ENCODE data around the gene DR1. TPM values are rescaled to one million over a fixed set of nuclear protein-coding genes. Genes with fewer than 3 reads are reported as not detected.

The DR1 gene
- total and polyA plus RNA-seq, 2 of the 4 experiments (the other 2 are of a cell fraction), result 27.1 to 39.4 TPM

GRCh38 chr1:93354749-93355148 is 9.0 kb downstream of the DR1 start:
- H2AFZ ChIP-seq (replicated peaks; ENCODE audit: low read length, poor library complexity), result no peak overlapping the region
- no peak overlapping the region for H4K5ac ChIP-seq (ENCODE audit: low read depth, low read length)
- H3K4me1 ChIP-seq (ENCODE audit: control insufficient read depth, insufficient read depth, low read length), result 0 out of 2 replicates have a peak, but pooled peaks cover 1% of the 10 kb centered on the region
- H3K9me3 ChIP-seq (ENCODE audit: control insufficient read depth, insufficient read depth, low read length), result no peaks in the 10 kb centered on the region
- no peak overlapping the region for H4K91ac ChIP-seq (ENCODE audit: insufficient read depth, low read depth, low read length)
- no peak overlapping the region for H3K14ac ChIP-seq (replicated peaks; ENCODE audit: low read depth, low read length)
- intact Hi-C loops (cut with micrococcal nuclease), result no loop called here
- no peak overlapping the region for H4K8ac ChIP-seq (ENCODE audit: low read depth in 2 of 2, low read length in 2 of 2)
- CTCF ChIA-PET, result interaction anchor here (0.8 kb wide), 1 partner anchor 31 kb away, joined by 3 read pairs; no protein-coding TSS in a partner anchor
- no peak overlapping the region for H3K4me3 ChIP-seq (ENCODE audit: insufficient read depth, low read depth, low read length)
- H3K27ac ChIP-seq (ENCODE audit: insufficient read depth, low read length), result no peak overlapping the region
- no peak overlapping the region for H2BK5ac ChIP-seq (ENCODE audit: low read depth, low read length, poor library complexity, severe bottlenecking)
- DNase-seq, result no peak
- no peak overlapping the region for H2AK9ac ChIP-seq (replicated peaks; ENCODE audit: low read depth, low read length, poor library complexity)
- peaks cover 11% of the 10 kb centered on the region for H3K9me1 ChIP-seq (ENCODE audit: insufficient read depth, low read length)
- peaks cover 19% of the 10 kb centered on the region for H3K36me3 ChIP-seq (ENCODE audit: control insufficient read depth, insufficient read depth, low read length)
- no peak overlapping the region for H2BK20ac ChIP-seq (ENCODE audit: low read depth, low read length)
- dilution Hi-C loops (cut with HindIII; ENCODE audit: low sequenced_read_pairs, unreplicated experiment), result no loop called here
- H3K56ac ChIP-seq (ENCODE audit: extremely low read depth, insufficient read depth, low read length), result no peak overlapping the region
- no peak overlapping the region for H3K18ac ChIP-seq (ENCODE audit: low read depth, low read length)
- no peak overlapping the region for H2BK15ac ChIP-seq (ENCODE audit: low read depth, low read length)
- H3K79me1 ChIP-seq (ENCODE audit: low read depth in 1 of 2, low read length in 2 of 2), result peaks cover 25 to 53% of the 10 kb centered on the region in 2 experiments
- no peak overlapping the region for H3K9ac ChIP-seq (ENCODE audit: low read depth, low read length)
- TF ChIP-seq FOS (IDR thresholded peaks at IDR 0.05; ENCODE audit: low read depth, low read length) (no peak), POLR2A (IDR thresholded peaks at IDR 0.05; ENCODE audit: low read depth, low read length) (no peak), SMC3 (IDR thresholded peaks at IDR 0.05; ENCODE audit: low read depth, low read length) (no peak), MXI1 (IDR thresholded peaks at IDR 0.05; ENCODE audit: borderline replicate concordance, low read depth, low read length) (no peak), RFX5 (IDR thresholded peaks at IDR 0.05; ENCODE audit: low read depth, low read length) (no peak), MAFK (IDR thresholded peaks at IDR 0.05; ENCODE audit: low read depth, low read length) (no peak), RAD21 (IDR thresholded peaks at IDR 0.05; ENCODE audit: low read length) (no peak), NFE2L2 (IDR thresholded peaks at IDR 0.05; ENCODE audit: low read depth, low read length) (no peak), USF2 (IDR thresholded peaks at IDR 0.05; ENCODE audit: low read depth, low read length) (no peak), MAZ (IDR thresholded peaks at IDR 0.05; ENCODE audit: borderline replicate concordance, low read depth, low read length) (no peak), BHLHE40 (IDR thresholded peaks at IDR 0.05; ENCODE audit: low read depth, low read length) (no peak), CHD1 (IDR thresholded peaks at IDR 0.05; ENCODE audit: low read depth, low read length) (no peak)
- TF ChIP-seq, protein P1, sequence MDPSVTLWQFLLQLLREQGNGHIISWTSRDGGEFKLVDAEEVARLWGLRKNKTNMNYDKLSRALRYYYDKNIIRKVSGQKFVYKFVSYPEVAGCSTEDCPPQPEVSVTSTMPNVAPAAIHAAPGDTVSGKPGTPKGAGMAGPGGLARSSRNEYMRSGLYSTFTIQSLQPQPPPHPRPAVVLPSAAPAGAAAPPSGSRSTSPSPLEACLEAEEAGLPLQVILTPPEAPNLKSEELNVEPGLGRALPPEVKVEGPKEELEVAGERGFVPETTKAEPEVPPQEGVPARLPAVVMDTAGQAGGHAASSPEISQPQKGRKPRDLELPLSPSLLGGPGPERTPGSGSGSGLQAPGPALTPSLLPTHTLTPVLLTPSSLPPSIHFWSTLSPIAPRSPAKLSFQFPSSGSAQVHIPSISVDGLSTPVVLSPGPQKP (IDR thresholded peaks at IDR 0.05; ENCODE audit: borderline replicate concordance, low read depth, low read length), result no peak
- TF ChIP-seq, protein P2, sequence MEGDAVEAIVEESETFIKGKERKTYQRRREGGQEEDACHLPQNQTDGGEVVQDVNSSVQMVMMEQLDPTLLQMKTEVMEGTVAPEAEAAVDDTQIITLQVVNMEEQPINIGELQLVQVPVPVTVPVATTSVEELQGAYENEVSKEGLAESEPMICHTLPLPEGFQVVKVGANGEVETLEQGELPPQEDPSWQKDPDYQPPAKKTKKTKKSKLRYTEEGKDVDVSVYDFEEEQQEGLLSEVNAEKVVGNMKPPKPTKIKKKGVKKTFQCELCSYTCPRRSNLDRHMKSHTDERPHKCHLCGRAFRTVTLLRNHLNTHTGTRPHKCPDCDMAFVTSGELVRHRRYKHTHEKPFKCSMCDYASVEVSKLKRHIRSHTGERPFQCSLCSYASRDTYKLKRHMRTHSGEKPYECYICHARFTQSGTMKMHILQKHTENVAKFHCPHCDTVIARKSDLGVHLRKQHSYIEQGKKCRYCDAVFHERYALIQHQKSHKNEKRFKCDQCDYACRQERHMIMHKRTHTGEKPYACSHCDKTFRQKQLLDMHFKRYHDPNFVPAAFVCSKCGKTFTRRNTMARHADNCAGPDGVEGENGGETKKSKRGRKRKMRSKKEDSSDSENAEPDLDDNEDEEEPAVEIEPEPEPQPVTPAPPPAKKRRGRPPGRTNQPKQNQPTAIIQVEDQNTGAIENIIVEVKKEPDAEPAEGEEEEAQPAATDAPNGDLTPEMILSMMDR (conservative IDR thresholded peaks at IDR 0.05; ENCODE audit: low read depth, low read length), result no peak
- no peak overlapping the region for H3K23ac ChIP-seq (ENCODE audit: low read depth, low read length)
- in situ Hi-C loops (cut with MboI; ENCODE audit: low sequenced_read_pairs), result no loop called here
- WGBS, 2 experiments (ENCODE audit: extremely low coverage in 2 of 2, insufficient read length in 1 of 2), result no CpG with 5 or more reads among the region's 2 CpGs
- POLR2A ChIA-PET (ENCODE audit: unreplicated experiment), result interaction anchor here (1.4 kb wide), 1 partner anchor 10 kb away, joined by 3 read pairs; no protein-coding TSS in a partner anchor
- no peak for ATAC-seq (ENCODE audit: low read depth)
- no peak overlapping the region for H3K4ac ChIP-seq (ENCODE audit: low read depth, low read length)
- peaks cover 23% of the 10 kb centered on the region for H4K20me1 ChIP-seq (ENCODE audit: insufficient read depth, low read length)
- H3K27me3 ChIP-seq (ENCODE audit: control insufficient read depth, insufficient read depth, low read length), result no peaks in the 10 kb centered on the region
- no peak overlapping the region for H3K4me2 ChIP-seq (ENCODE audit: low read depth, low read length)
- no peak overlapping the region for H2BK120ac ChIP-seq (ENCODE audit: low read depth, low read length)
- no TSS peak for BruUV-seq (replicated peaks)
- no peak overlapping the region for H2AK5ac ChIP-seq (ENCODE audit: low read depth, low read length)
